Measurements from ENCODE around the gene PRDM8.

The PRDM8 gene

DNA sequence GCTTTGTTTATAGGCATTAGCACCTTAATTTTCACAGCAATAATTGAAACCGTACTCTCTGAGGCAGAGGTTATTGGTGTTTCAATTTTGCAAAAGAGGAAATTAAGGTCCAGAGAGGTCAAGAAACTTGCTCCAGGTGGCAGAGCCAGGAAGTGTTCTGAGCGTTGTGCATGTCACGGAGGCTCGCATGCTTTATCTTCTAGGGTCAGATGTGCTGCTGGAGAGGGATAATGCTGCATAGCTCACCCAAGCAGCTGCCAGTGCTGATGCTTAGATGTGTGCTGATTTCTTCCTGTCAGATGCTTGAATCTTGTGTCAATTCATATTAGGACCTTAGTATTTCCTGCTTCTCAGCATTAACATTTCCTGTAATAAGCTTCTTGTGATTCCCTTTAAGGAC is 56.2 kb downstream of the PRDM8 start:
- H3K4me3 ChIP-seq (ENCODE audit: low read depth, low read length), result no peak overlapping the region
- TF ChIP-seq, protein P1, sequence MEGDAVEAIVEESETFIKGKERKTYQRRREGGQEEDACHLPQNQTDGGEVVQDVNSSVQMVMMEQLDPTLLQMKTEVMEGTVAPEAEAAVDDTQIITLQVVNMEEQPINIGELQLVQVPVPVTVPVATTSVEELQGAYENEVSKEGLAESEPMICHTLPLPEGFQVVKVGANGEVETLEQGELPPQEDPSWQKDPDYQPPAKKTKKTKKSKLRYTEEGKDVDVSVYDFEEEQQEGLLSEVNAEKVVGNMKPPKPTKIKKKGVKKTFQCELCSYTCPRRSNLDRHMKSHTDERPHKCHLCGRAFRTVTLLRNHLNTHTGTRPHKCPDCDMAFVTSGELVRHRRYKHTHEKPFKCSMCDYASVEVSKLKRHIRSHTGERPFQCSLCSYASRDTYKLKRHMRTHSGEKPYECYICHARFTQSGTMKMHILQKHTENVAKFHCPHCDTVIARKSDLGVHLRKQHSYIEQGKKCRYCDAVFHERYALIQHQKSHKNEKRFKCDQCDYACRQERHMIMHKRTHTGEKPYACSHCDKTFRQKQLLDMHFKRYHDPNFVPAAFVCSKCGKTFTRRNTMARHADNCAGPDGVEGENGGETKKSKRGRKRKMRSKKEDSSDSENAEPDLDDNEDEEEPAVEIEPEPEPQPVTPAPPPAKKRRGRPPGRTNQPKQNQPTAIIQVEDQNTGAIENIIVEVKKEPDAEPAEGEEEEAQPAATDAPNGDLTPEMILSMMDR (IDR thresholded peaks at IDR 0.05; ENCODE audit: low read depth, low read length), result no peak

All from WI38 (cell line).